Rectal smooth muscle tissue (tissue), 1 donor: ENCODE data around the gene LYZ.
"Not testable (repeated sequence)": the region's sequence is repeated elsewhere in the genome, so short reads cannot be mapped to it uniquely, and the experiment has no call there.

Experiments
- H3K27ac ChIP-seq: one replicate; pipeline ENCODE4 v1.7.0; 2013; ENCODE audit warnings: low read depth, low read length, inconsistent platforms
- H3K27me3 ChIP-seq: one replicate; pipeline ENCODE4 v1.7.0; 2013; ENCODE audit warnings: low read length; ENCODE audit not compliant: control insufficient read depth, insufficient read depth
- H3K36me3 ChIP-seq: one replicate; pipeline ENCODE4 v1.7.0; 2013; ENCODE audit warnings: low read length; ENCODE audit not compliant: control insufficient read depth, insufficient read depth
- H3K4me1 ChIP-seq: one replicate; pipeline ENCODE4 v1.7.0; 2013; ENCODE audit warnings: low read length; ENCODE audit not compliant: control insufficient read depth, insufficient read depth
- H3K4me3 ChIP-seq: one replicate; pipeline ENCODE4 v1.7.0; 2013; ENCODE audit warnings: low read length
- H3K9ac ChIP-seq: one replicate; pipeline ENCODE4 v1.7.0; 2013; ENCODE audit warnings: low read length

Gene LYZ

DNA sequence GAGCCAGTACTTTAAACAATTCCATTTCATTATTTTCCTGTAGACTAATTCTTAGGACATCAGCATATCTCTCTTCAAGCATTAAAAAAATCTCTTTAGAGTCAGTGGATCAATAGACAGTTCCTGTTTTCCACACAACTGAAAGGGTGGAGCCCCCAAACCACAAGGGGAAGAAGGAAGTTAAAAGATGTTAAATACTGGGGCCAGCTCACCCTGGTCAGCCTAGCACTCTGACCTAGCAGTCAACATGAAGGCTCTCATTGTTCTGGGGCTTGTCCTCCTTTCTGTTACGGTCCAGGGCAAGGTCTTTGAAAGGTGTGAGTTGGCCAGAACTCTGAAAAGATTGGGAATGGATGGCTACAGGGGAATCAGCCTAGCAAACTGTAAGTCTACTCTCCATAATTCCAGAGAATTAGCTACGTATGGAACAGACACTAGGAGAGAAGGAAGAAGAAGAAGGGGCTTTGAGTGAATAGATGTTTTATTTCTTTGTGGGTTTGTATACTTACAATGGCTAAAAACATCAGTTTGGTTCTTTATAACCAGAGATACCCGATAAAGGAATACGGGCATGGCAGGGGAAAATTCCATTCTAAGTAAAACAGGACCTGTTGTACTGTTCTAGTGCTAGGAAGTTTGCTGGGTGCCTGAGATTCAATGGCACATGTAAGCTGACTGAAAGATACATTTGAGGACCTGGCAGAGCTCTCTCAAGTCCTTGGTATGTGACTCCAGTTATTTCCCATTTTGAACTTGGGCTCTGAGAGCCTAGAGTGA lies at the start of gene LYZ:
TSS of gene LYZ (plus strand) at position 220 of the 777 bp plus-strand sequence. CDS start at position 248, 28 bp downstream.
- no peaks in the 10 kb centered on the region for H3K4me1 ChIP-seq
- H3K27ac ChIP-seq, result no peak within 1 kb of the TSS
- H3K4me3 ChIP-seq, result no peak within 1 kb of the TSS
- H3K36me3 ChIP-seq, result no peaks in the 10 kb centered on the region
- H3K9ac ChIP-seq, result no peak within 1 kb of the TSS
- no peaks in the 10 kb centered on the region for H3K27me3 ChIP-seq

GRCh38 chr12:69298947-69299346 lies 49.2 kb upstream of the LYZ start:
- Histone ChIP-seq H3K4me3 (no peak overlapping the region), H3K27ac (no peak overlapping the region), H3K27me3 (no peaks in the 10 kb centered on the region), H3K4me1 (no peaks in the 10 kb centered on the region), H3K9ac (no peak overlapping the region), H3K36me3 (no peaks in the 10 kb centered on the region)

GRCh38 chr12:69304284-69304683 lies 43.9 kb upstream of the LYZ start:
- H3K4me1 ChIP-seq, result no peaks in the 10 kb centered on the region
- no peaks in the 10 kb centered on the region for H3K27me3 ChIP-seq
- H3K36me3 ChIP-seq, result no peaks in the 10 kb centered on the region
- no peak overlapping the region for H3K4me3 ChIP-seq
- H3K9ac ChIP-seq, result no peak overlapping the region
- no peak overlapping the region for H3K27ac ChIP-seq

- no peak overlapping the region for H3K4me3 ChIP-seq
- no peak overlapping the region for H3K9ac ChIP-seq
- no peak overlapping the region for H3K27ac ChIP-seq
- H3K27me3 ChIP-seq, result no peaks in the 10 kb centered on the region
- H3K36me3 ChIP-seq, result no peaks in the 10 kb centered on the region
- H3K4me1 ChIP-seq, result no peaks in the 10 kb centered on the region
Measured at GRCh38 chr12:69309461-69309860, 38.7 kb upstream of the LYZ start.

GRCh38 chr12:69313209-69313608 lies 35.0 kb upstream of the LYZ start:
- Histone ChIP-seq H3K27me3 (no peaks in the 10 kb centered on the region), H3K9ac (no peak overlapping the region), H3K4me3 (no peak overlapping the region), H3K36me3 (no peaks in the 10 kb centered on the region), H3K4me1 (no peaks in the 10 kb centered on the region), H3K27ac (no peak overlapping the region)

GRCh38 chr12:69316784-69317183 lies 31.4 kb upstream of the LYZ start:
- not testable (repeated sequence) for H3K27ac ChIP-seq, H3K4me3 ChIP-seq, H3K27me3 ChIP-seq, H3K4me1 ChIP-seq, H3K9ac ChIP-seq, H3K36me3 ChIP-seq

DNA sequence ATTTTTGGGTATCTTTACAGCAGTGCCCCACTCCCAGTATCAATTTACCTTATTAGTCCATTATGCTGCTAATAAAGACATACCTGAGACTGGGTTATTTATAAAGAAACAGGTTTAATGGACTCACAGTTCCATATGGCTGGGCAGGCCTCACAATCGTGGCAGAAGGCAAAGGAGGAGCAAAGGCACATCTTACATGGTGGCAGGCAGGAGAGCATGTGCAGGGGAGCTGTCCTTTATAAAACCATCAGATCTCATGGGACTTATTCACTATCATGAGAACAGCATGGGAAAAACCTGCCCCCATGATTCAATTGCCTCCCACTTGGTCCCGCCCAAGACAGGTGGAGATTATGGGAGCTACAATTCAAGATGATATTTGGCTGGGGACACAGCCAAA lies 30.9 kb upstream of the LYZ start:
- not testable (repeated sequence) for H3K27ac ChIP-seq, H3K4me1 ChIP-seq, H3K27me3 ChIP-seq, H3K9ac ChIP-seq, H3K4me3 ChIP-seq, H3K36me3 ChIP-seq

DNA sequence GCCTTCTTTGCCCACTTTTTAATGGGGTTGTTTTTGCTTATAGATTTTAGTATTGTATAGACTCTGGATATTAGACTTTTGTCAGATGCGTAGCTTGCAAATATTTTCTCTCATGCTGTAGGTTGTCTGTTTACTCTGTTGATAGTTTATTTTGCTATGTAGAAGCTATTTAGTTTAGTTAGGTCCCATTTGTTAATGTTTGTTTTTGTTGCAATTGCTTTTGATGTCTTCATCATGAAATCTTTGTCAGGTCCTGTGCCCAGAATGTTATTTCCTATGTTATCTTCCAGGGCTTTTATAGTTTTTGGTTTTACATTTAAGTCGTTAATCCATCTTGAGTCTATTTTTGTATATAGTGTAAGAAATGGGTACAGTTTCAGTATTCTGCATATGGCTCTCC lies 30.0 kb upstream of the LYZ start:
- no peak overlapping the region for H3K9ac ChIP-seq
- H3K4me3 ChIP-seq, result no peak overlapping the region
- H3K27me3 ChIP-seq, result no peaks in the 10 kb centered on the region
- H3K36me3 ChIP-seq, result no peaks in the 10 kb centered on the region
- no peaks in the 10 kb centered on the region for H3K4me1 ChIP-seq
- H3K27ac ChIP-seq, result no peak overlapping the region

DNA sequence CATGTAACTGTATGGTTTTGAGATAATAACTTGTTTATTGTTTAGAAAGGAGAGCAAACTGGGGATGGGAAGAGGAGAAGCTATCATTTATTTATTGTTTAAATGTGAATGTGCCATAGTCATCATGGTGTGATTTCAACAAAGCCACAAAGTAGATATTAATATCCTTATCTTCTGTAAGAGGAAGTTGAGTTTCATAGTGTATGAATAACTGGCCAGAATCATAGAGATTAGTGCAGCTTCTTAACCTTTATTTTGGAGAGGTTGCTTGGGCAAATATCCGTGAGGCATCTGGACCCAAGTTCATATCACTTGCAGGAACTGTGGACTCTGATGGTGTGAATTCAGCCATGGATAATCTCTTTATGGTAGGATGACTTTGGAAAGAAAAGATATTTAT lies 26.8 kb upstream of the LYZ start:
- Histone ChIP-seq H3K4me3 (no peak overlapping the region), H3K27me3 (no peaks in the 10 kb centered on the region), H3K36me3 (no peaks in the 10 kb centered on the region), H3K9ac (no peak overlapping the region), H3K4me1 (no peaks in the 10 kb centered on the region), H3K27ac (no peak overlapping the region)

DNA sequence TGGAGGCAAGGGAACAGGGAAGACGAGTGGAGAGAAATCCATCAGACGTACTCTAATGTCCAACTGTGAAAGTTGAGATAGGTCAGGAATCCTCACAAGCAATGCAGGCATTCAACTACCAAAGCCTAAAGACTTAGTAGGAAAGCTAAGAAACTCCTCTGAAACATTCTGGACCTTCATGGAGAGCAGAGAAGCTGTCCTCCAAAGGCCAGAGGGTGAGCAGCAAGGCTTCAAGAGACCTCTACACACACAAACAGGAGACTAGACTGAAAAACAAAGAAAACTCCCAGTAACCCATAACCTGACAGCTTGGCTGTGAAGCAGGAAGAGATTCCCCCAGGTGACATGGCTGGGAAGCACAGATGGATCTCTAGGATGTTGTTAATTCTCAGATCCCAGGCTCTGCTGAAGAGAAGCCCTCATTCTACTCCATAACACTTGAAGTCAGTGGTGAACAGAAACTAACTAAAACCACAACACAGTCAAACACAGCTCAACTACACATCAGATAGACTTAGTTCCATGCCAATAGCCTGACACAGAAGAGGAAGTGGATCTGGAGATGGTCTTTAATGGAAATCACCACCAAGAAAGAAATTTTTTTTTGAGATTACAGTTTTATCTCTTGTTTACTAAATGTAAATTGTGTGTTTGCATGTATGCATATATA lies 23.2 kb upstream of the LYZ start:
- H3K4me1 ChIP-seq, result no peaks in the 10 kb centered on the region

GRCh38 chr12:69328426-69328825 lies 19.8 kb upstream of the LYZ start:
- Histone ChIP-seq H3K27ac (no peak overlapping the region), H3K27me3 (no peaks in the 10 kb centered on the region), H3K4me3 (no peak overlapping the region), H3K4me1 (no peaks in the 10 kb centered on the region), H3K36me3 (no peaks in the 10 kb centered on the region), H3K9ac (no peak overlapping the region)

More for the DNA sequence above, 23.2 kb upstream of the LYZ start:
- Histone ChIP-seq H3K9ac (no peak overlapping the region), H3K27me3 (no peaks in the 10 kb centered on the region), H3K36me3 (no peaks in the 10 kb centered on the region), H3K27ac (no peak overlapping the region), H3K4me3 (no peak overlapping the region)

DNA sequence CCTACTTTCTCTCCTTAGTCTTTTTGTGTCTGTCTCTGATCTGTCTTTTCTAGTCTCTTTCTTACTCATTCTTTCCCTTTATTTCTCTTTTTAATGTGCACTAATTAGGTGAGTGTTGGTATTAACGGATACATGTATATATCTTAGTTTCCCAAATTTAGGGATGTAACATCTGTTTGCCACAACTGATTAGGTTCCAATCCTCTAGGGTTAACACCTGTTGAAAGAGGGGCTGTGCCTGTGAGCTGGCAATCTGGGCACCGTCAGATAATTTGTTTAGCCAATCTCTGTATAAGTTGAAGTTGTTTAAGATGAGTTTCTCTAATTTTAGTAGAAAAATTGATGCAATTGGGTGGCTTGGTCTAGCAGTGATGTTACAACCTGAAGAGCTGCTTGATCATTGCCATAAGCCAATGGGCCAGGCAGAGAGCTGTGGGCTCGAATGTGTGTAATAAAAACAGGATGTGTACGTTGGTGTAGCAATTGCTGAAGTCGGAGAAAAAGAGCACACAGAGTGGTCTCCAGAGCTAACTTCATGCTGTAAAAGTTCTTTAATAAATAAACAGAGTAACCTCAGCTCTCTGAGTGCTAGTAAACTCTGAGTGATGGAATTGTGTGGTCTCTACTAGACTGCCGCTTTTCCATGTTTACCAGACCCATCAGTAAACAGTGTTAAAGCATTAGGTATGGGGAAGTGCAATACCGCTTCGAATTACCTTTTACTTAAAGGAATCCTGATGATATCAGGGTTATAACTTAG lies 18.3 kb upstream of the LYZ start:
- Histone ChIP-seq H3K27ac (no peak overlapping the region), H3K9ac (peak overlapping the region; percentile 36), H3K27me3 (no peaks in the 10 kb centered on the region), H3K4me1 (no peaks in the 10 kb centered on the region), H3K36me3 (no peaks in the 10 kb centered on the region), H3K4me3 (peak overlapping the region; percentile 61)
